Activated CD8-positive, alpha-beta memory T cell treated with anti-CD3 and anti-CD28 coated beads, Interleukin-2, amount 50 U/mL, for 1 hour (primary cell): ENCODE results near the gene WNT3A.

Experiments
- DNase-seq: peaks from one replicate; pipeline ENCODE4 v3.0.0-alpha.2; 2020; ENCODE audit errors: extremely low read depth

WNT3A gene

DNA sequence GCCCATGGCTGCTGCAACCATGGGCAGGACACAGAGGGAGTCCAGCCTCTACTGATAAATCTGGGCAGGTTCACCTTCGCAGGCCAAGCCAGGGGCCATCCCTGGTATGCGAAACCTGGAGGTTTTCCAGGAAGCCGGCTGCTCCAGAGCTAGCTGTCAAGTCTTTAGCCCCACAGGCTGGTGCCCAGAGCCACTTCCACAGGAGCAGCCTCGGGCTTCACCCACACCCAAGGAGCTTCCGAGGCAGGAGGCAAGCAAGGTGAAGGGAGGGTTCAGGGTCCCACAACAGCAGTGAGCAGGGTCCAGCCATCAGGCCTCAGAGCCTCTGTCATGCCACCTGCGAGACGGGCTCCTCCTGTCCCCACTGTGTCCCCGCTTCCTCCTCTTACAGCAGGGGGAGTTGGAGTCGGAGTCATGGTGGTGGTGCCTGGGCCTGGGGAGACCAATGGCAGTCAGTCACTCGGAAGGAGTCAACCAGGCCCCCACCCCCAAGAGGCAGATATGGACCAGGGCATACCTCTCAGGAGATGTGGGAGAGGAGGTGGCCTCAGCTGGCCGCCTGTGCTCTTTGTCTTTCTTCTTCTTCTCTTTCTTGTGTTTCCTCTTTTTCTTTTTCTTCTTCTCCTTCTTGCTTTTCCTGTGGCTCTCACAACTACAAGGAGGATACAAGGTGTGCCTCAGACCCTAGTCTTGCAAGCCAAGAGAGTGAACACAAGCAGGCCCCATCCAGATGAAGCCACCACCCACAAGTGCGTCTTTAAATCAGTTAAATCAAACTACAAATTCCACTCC lies 94.2 kb downstream of the WNT3A start:
- DNase-seq = no peak

DNA sequence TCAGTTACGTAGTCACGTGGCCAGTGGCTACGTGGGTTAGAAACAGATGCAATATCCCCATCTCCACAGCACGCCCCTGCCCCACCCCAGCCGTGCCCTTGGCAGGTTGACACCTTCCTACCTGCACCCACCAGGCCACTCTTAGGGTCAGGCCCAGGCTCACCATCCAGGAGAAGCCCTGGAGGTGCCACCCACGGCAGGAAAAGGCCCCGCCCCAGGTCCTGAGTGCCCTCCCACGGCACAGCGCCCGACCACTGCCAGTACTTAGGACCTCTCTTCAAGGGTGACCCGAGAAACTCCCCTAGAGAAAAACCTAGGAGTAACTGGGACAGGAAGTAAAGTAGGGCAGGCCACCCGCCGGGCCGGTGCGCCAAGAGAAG lies 94.8 kb downstream of the WNT3A start:
- DNase-seq = no peak

DNA sequence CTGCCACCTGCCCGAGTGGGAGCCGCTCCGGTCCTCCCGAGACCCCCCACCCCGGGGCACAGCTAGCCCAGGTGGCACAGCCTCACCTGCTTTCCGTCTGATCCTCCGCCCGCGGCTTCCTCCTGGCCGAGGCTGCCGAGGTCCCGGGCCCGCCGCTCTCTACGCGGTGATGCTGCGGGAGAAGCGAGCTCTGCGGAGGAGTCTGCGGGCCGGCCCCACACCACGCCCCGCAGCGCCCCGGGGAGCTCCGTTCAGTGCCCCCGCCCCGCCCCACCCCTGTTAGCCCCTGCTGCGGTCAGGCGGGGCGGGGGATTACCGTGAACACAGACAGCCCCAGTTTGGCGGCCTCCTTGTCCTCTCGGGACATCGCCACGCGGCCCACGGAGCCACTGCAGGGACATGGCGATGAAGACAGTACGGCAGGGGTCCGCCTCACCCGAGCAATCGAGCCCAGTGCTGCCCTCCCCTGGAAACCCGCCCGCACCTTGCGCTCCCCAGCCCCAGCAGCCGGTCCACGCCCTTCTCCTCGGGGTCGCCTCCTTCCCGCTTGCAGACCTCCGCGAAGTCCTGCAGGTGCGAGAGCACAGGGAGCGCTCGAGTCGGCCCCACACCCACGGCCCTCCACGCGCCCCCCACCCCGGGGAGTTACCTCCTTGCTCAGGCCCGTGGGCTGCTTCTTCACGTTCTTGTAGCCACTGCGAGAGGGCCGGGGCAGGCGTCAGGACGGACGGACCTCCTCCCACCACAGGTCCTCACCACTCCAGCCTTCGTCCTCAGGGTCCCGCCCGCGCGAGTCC lies 95.4 kb downstream of the WNT3A start:
- DNase-seq = no peak

DNA sequence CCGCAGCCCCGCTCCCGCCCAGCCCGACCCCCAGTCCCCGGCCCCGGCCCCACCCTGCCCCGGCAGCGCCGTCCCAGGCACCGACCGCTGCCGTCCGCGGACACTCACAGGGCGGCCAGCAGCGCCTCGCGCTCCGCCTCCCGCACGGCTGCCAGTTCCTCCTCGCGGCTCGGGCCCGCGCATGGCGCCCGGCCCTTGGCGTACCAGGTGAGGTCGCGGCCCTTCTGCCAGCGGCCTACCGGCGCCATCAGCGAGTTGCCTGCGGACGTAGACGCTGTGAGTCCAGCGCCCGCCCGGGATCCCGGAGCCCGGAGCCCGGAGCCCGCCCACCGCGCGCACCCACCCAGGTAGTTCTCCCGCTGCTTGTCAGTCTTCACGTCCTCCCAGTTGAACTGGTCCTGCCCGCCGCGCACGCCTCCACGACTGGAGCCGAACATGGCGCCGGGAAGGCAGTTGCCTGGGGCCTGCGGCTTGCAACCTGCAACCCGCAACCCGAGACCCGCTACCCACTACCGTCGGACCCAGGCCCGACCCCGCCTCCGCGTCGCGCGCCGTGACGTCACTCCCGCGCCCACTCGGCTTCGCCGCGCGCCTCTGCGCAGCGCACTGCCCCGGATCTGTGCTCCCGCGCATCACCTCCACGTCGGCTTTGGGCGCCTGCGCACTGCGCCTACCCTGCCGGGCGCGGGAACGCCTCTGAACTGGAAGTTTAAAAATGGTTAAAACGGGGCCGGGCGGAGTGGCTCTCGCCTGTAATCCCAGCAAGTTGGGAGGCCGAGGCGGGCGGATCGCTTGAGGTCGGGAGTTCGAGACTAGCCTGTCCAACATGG lies 96.2 kb downstream of the WNT3A start, which contains the start of gene C1orf35:
TSS of gene C1orf35 (minus strand) at position 535 of the 830 bp plus-strand sequence. CDS start at position 437, 98 bp downstream.
- DNase-seq = peak; percentile 76

DNA sequence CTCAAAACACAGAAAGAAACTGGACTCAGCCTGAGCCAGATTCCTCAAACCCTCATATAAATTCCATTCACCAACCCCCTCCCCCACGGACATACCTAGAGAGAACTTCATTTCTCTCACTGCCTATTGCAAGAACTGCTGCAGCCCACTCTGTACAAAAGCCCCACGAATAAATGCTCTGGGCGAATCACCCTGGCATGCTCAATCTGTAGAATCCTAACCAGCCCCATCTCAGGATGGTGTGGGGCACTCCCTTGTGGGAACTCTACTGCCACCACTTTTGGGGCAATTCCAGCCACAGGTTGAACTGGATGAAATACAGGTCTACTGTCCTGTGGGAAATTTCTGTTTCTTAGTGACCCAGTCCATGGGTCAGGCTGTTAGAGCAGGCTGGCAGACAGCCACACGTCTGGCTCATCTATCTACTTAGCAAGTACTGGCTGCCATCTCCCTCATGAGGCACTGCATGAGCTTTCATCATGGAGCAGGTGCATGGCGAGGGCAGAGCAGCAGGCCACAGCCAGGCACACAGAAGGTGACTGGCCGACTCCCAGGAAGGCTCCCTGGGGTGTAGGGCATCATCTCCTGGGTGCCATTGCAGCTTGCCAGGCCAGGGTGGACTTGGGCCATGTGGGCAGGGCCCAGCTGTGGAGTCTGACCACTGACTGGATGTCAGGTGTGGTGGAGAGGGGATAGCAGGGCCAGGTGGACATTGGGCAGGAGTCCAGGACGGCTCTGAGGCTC lies 97.9 kb downstream of the WNT3A start:
- DNase-seq = no peak

DNA sequence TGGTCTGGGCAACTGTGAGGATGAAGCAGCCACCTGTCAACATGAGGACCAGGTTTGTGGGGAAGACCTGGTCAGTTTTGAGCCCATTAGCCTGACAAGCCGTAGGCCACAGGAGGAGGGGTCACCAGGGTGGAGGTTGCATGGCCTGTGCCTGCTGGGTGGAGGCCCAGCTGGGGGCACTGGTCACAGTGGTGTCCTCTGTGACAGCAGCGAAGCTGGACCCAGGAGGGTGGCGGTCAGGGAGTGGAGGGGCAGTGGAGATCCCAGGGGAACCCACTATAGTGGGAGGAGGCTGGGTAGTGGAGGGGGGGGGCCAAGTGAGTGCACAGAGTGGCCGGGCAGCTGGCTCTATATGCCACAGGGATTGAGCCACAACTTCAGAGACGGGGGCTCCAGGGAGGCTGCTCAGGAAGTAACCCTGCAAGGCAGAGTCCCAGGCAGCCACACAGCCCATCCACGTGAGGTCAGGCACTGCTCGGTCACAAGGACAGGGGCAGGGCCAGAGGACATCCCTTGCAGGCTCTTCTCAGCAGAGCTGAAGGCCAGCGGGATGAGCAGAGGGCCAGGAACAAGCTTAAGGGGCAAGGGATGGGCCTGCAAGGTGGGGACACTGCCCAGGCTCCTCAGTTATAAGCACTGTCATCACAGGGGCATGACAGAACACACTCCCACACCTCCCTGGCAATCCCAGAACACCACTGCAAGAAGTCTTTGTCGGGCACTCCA lies 98.6 kb downstream of the WNT3A start:
- no peak for DNase-seq

DNA sequence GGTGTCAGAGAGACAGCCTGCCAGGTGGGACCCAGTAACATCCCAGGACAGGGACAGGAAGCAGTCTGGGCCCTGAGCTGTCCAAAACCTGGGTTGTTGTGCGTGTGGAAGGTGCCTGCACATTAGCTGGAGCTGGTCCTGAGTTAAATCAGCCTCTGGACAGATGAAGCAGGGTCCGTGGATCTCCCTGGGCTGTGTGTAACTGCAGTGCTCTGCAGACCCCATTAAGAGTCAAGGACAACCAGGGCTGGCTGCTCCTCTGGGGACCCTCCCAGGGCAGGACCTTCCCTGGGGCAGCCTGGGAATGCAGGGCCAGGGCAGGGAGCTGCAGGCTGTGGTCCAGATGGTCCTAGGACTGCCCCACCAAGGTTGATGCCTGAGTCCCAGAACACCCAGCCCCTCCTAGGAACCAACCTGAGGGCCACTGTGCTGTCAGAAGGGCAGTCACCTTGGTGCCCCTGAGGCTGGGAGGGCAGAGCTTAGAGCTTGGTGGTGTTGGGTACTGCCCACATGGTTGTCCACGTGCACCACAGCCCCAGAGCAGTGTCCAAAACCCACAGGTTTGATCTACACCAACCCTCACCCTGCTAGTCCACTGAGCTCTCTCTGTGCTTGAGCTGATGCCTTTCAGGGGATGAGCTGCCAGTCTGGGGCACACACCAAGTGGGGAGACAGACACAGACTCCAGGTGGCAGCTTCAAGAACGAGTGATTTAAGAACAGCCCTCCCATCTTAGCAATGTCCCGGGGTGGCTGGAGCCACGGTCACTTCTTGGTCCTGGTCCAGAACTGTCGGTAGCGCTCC lies 99.4 kb downstream of the WNT3A start:
- no peak for DNase-seq

DNA sequence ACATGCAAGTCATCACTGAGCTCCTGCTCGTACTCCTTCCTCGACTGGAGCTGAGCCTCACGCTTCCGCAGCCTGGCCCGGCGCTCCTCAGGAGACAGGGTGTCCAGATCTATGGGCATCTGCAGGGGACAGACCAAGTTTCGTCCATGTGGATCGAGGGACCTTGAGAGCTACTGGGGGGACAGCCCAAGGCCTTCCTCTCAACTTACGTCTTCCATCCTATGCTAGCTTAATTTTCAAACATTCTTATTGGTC lies 99.9 kb downstream of the WNT3A start:
- no peak for DNase-seq

DNA sequence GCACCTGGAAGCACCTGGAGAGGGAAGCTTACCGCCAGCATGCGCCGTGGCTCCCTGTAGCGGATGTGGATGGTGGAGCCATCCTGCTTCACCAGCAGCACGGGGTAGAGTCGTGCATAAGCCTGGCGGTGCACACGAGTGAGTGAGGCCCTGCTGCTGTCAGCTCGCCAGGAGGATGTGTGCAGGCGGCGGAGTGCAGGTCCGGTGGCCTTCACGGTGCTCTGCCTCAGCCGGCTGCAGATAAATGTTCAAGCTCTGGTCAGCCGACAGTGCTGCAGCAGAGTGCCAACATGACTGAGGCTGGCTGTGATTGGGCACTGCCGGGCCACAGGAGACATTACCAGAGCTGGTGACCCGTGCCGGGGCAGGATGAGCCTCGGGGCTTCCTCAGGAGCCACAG lies 100.8 kb downstream of the WNT3A start:
- no peak for DNase-seq

DNA sequence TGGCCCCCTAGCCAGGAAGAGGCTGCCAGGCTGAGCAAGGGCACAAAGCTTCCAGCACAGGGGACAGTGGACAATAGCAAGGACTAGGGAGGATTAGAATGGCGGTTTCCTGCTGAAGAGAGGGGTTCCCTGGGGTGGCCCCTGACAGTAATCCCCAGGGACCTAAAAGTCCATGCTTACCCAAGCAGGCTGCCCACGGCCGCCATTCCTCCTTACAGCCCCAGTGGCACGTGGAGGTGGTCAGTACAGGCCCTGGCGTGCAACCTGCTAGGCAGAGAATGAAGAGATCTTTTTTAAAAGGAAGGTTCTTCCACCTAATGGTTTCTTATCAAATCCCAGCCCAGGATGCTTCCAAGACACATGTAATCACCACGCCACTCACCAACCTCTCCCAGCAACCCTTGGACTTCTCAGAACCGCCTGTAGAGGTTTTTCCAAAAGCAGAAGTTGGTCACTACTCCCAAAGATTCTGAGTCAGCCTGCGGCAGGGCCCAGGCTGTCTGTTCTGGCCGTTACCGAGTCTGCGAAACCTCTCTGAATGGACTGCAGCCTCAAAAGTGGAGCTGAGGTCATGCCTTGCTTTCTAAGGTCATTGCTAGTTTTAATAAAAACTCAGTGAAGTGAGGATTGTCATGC lies 101.4 kb downstream of the WNT3A start:
- DNase-seq = no peak

DNA sequence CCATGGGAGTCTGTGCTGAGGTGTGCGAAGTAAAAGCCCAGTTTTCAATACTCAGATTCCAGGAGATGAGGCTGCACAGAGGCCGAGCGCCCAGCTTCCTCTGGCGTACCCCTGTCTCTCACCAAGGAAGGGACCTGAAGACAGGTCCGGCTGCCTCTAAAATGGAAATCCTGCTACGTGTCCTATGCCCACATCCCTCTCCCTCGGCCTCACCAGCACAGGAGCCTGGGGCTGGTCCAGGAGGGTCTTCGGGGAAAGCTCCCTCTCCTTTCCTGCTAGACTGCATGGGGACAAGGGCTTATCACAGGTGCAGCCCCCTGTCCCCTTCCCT lies 101.9 kb downstream of the WNT3A start:
- DNase-seq = no peak

DNA sequence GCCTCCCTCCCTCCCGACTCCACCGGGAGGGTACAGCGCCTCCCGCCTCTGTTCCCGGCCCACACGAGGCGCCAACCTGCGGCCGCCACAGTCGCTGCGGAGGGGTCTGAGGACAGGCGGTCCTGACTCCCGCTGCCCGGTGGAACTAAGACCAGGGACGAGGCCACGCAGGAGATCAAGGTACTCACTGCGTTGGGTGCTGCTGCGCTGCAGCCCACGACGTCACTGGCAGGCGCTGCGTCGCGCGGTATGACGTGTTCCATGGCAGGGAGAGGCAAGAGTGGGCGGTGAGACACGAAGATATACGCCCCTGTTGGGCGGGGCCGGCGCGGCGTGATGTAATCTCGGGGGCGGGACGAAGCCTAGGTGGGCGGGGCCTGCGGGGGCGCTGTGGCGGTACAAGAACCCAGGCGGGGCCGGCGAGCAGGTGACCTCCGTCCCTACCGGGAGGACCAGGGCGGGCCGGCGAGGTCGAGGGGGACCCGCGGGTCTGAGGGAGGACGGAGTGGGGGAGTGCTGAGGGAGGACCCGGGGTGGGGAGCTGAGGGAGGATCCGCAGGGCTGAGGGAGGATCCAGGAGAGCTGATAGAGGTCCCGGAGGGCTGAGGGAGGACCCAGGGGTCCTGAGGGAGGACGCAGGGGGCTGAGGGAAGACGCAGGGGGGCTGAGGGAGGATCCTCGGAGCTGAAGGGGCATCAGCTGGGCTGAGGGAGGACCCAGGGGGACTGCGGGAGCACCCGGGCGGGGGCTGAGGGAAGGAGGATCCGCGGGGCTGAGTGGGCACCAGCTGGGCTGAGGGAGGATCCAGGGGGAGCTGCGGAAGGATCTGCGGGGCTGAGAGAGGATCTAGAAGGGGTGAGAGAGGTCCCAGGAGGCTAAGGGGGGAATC lies 102.5 kb downstream of the WNT3A start, which contains the start of gene MRPL55:
TSS of gene MRPL55 (minus strand) at position 227 of the 889 bp plus-strand sequence. CDS start 1,039 bp downstream, outside the sequence.
- DNase-seq = peak; percentile 89

DNA sequence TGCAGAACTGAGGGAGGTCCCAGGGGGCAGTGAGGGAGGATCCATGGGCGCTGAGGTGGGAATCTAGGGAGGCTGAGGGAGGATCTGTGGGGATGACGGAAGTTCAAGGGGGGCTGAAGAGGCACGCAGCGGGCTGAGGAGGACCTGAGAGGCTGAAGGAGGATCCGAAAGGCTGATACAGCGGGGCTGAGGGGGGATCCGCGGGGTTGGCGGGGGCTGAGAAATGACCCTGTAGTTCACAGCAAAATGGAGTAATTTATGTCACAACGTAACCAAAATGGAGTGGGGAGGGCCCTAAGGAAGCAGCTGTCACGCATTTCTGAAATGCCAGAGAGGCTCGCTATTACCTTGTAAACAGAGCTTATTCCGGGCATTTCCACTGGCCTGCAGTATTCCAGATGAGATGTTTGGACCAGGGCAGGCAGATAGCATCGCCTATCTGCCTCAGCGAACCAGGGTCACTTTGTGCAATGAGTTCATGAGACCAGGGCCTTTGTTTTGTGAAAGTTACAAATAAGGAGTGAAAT lies 103.2 kb downstream of the WNT3A start:
- no peak for DNase-seq

DNA sequence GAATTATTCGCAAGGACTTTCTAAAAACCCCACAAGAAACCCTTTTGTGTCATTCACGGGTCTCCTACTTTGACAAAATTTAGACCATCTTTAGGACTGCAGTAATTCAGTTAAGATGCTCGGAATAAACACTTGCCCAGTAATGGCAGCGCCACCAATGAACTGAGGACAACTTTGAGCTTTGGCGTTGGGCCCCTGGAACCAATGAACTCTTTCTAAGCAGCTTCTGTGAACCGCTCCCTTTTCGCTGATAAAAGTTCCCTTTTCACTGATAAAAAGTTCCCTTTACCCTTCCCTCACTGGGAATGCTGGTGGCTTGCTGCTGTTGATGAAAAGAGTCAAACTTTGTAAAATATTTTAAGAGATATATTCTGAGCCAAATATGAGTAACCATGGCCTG lies 103.8 kb downstream of the WNT3A start:
- DNase-seq = no peak
